ENCODE measurements around the gene PFN1. TPM values are rescaled to one million over a fixed set of nuclear protein-coding genes. Genes with fewer than 3 reads are reported as not detected.
A peak's percentile ranks its signal among the peaks of the same experiment; 100 is the strongest.

Gene PFN1
- total and polyA plus RNA-seq, 10 of the 15 experiments (the other 5 are each of a cell fraction or from before 2014, with no cell fraction given): 154 to 3,892 (median 1,918) TPM

DNA sequence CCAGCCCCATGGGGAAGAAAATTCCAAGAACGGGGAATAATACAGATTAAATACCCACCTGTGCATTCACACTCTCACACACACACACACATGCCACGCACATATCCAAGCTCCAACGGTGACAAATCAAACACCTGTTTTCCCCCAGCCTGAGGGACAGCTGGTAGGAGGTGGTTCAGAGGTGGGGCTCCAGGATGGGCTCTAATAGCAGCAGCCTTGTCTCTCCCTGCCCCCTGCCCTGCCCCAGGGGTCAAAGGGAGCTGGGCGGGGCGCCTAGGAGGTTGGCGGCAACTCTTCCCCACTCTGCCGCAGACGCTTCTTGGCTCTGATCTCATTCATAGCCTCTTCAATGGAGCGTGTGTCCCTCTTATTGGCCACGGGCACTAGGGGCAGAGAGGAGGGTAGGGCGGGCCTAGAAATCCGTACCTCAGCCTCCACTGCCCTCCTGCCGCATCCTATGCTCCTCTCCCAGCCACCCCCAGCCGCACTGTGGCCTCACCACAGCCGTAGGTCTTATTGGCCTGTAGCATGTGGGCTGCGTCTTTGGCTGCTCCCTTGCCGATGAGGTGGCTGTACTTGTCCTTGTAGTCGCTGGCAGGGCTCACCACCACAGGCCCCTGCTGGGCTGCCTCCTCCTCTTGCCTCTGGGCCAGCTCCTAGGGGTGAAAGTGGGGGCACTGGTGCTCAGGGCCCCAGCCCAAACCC is 11.1 kb upstream of the PFN1 start:
- ChIA-PET CTCF (no interaction called here), RAD21 (ENCODE audit: unreplicated experiment) (no interaction called here), POLR2A (interaction anchor here (1.1 kb wide), 1 partner anchor 8 kb away, joined by 5 read pairs; the partner anchor contains the start of gene ENO3), SMC1A (ENCODE audit: uncharacterized antibody, unreplicated experiment) (no interaction called here)
- in situ Hi-C loops (cut with MboI) (no loop called here), intact Hi-C loops (cut with micrococcal nuclease; ENCODE audit: unreplicated experiment) (no loop called here)
- Histone ChIP-seq H3K36me3 (ENCODE audit: control insufficient read depth in 2 of 2, insufficient read depth in 2 of 2, low read length in 1 of 2) (peaks cover 4 to 8% of the 10 kb centered on the region in 2 experiments), H3K9me3 (replicated peaks; ENCODE audit: control insufficient read depth, insufficient read depth, low read length) (no peaks in the 10 kb centered on the region), H4K20me1 (ENCODE audit: control insufficient read depth, insufficient read depth) (no peaks in the 10 kb centered on the region), H3K4me3 (no peak overlapping the region), H2AFZ (ENCODE audit: control insufficient read depth, low read depth, low read length) (no peak overlapping the region), H3K9ac (ENCODE audit: control insufficient read depth, insufficient read depth, low read length) (no peak overlapping the region), H3K4me1 (ENCODE audit: control insufficient read depth, insufficient read depth, low read length) (no peaks in the 10 kb centered on the region), H3K79me2 (ENCODE audit: control insufficient read depth, insufficient read depth, low read length) (no peaks in the 10 kb centered on the region), H3K4me2 (ENCODE audit: control insufficient read depth, insufficient read depth) (no peak overlapping the region), H3K27ac (ENCODE audit: control insufficient read depth, insufficient read depth) (no peak overlapping the region), H3K27me3 (replicated peaks in 1 of 2; ENCODE audit: control insufficient read depth in 2 of 2, insufficient read depth in 2 of 2, low read length in 1 of 2) (no peaks in the 10 kb centered on the region)
- FAIRE-seq (no peak), DNase-seq (ENCODE audit: low read depth, low spot score) (no peak), ATAC-seq (no peak)
- WGBS (ENCODE audit: insufficient coverage, insufficient replicate concordance, low lambda C conversion rate, missing lambda C conversion rate): 94% methylated on average over 18 of the region's 18 CpGs
- BruUV-seq (replicated peaks): TSS peak; percentile 83
- TF ChIP-seq POLR2A (IDR thresholded peaks at IDR 0.05; ENCODE audit: low read depth, low read length) (0 out of 2 replicates have a peak, but pooled peaks have one; percentile 15), CBX5 (IDR thresholded peaks at IDR 0.05; ENCODE audit: low read depth) (no peak)

DNA sequence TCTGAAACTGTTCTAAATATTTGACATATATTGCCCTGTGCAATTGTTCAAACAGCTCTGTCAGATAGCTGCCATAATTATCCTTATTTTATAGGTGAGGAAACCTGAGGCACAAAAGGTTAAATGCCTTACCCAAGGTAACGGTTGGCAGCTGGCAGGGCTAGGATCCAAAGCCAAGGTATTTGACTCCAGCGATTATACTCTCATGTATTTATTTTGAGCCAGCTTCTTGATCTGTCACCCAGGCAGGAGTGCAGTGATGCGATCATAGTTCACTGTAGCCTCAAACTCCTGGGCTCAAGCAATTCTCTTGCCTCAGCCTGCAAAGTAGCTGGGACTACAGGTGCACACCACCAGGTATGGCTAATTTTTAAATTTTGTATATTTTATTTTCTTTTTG is 9.8 kb upstream of the PFN1 start:
- no peak for ATAC-seq
- no peaks in the 10 kb centered on the region for H3K4me1 ChIP-seq (ENCODE audit: control insufficient read depth, insufficient read depth, low read length)
- H2AFZ ChIP-seq (ENCODE audit: control insufficient read depth, low read depth, low read length): no peak overlapping the region
- SMC1A ChIA-PET (ENCODE audit: uncharacterized antibody, unreplicated experiment): interaction anchor here (0.6 to 1.6 kb wide), 2 partner anchors 48 to 350 kb away, joined by 3 read pairs; no protein-coding TSS in a partner anchor
- H3K79me2 ChIP-seq (ENCODE audit: control insufficient read depth, insufficient read depth, low read length): no peaks in the 10 kb centered on the region
- no peak for DNase-seq (ENCODE audit: low read depth, low spot score)
- POLR2A ChIA-PET: interaction anchor here (0.6 to 1.2 kb wide), 2 partner anchors 8 to 101 kb away, joined by 4 to 5 read pairs; no protein-coding TSS in a partner anchor
- peaks cover 4 to 8% of the 10 kb centered on the region in 2 experiments for H3K36me3 ChIP-seq (ENCODE audit: control insufficient read depth in 2 of 2, insufficient read depth in 2 of 2, low read length in 1 of 2)
- CTCF ChIA-PET: interaction anchor here (3.0 to 3.8 kb wide), 2 partner anchors 9 to 49 kb away, joined by 16 to 21 read pairs; partner anchors contain the start of gene SPAG7
- FAIRE-seq: no peak
- H4K20me1 ChIP-seq (ENCODE audit: control insufficient read depth, insufficient read depth): no peaks in the 10 kb centered on the region
- TF ChIP-seq CHD4 (IDR thresholded peaks at IDR 0.05): no peak
- TF ChIP-seq BMI1 (IDR thresholded peaks at IDR 0.05; ENCODE audit: borderline replicate concordance): no peak
- TF ChIP-seq TCF3 (IDR thresholded peaks at IDR 0.05; ENCODE audit: borderline replicate concordance, insufficient read depth, low read depth, low read length): no peak
- intact Hi-C loops (cut with micrococcal nuclease; ENCODE audit: unreplicated experiment) (no loop called here), in situ Hi-C loops (cut with MboI) (no loop called here)
- no peaks in the 10 kb centered on the region for H3K27me3 ChIP-seq (replicated peaks in 1 of 2; ENCODE audit: control insufficient read depth in 2 of 2, insufficient read depth in 2 of 2, low read length in 1 of 2)
- no TSS peak for BruUV-seq (replicated peaks)
- no peaks in the 10 kb centered on the region for H3K9me3 ChIP-seq (replicated peaks; ENCODE audit: control insufficient read depth, insufficient read depth, low read length)
- H3K4me2 ChIP-seq (ENCODE audit: control insufficient read depth, insufficient read depth): no peak overlapping the region
- H3K27ac ChIP-seq (ENCODE audit: control insufficient read depth, insufficient read depth): no peak overlapping the region
- H3K9ac ChIP-seq (ENCODE audit: control insufficient read depth, insufficient read depth, low read length): no peak overlapping the region
- RAD21 ChIA-PET (ENCODE audit: unreplicated experiment): interaction anchor here (1.1 kb wide), 1 partner anchor 9 kb away, joined by 3 read pairs; the partner anchor contains the start of gene SPAG7
- H3K4me3 ChIP-seq: no peak overlapping the region
- WGBS (ENCODE audit: insufficient coverage, insufficient replicate concordance, low lambda C conversion rate, missing lambda C conversion rate): 52% methylated on average over 3 of the region's 3 CpGs

All from GM12878 (cell line).